CD4-positive, alpha-beta T cell (primary cell): Measurements from ENCODE around the gene NQO2. TPM values are rescaled to one million over a fixed set of nuclear protein-coding genes. Genes with fewer than 3 reads are reported as not detected.
"Not testable (repeated sequence)": the region's sequence is repeated elsewhere in the genome, so short reads cannot be mapped to it uniquely, and the experiment has no call there.

Experiments
- ATAC-seq: fragments of 200-7000 bp; cut with Tn5 transposase; one replicate; pipeline ENCODE4 v1.10.0; 2022; ENCODE audit warnings: mild to moderate bottlenecking; ENCODE audit not compliant: poor library complexity
- CTCF ChIA-PET: fragments of 350-600 bp; sonication (Branson Sonifier 250); formaldehyde crosslinking; loops from one replicate; lab custom pipeline; 2021; ENCODE audit warnings: antibody characterized with exemption, inconsistent platforms; lab: Charles Lee
- POLR2A ChIA-PET: fragments of 350-600 bp; sonication (Branson Sonifier 250); formaldehyde crosslinking; loops from one replicate; lab custom pipeline; 2021; ENCODE audit warnings: antibody characterized with exemption, inconsistent platforms; lab: Charles Lee
- DNase-seq, 14 experiments: peaks; one replicate each; pipeline ENCODE4 v3.0.0-alpha.2; 2013 to 2020; ENCODE audit warnings: mixed read lengths in 2 of 14
- H3K27ac ChIP-seq, 2 donors: one replicate each; pipeline versions ENCODE4 v1.5.1 to v1.7.0; 2013; ENCODE audit warnings: low read length in 2 of 2, low read depth in 1 of 2, mild to moderate bottlenecking in 1 of 2
- H3K27me3 ChIP-seq, 2 experiments: 1 replicate in 1 of 2; 2 replicates in 1 of 2; pipeline versions ENCODE4 v1.6.1 to v1.7.0; 2013; ENCODE audit warnings: low read length in 2 of 2, control low read depth in 1 of 2, mild to moderate bottlenecking in 1 of 2, moderate library complexity in 1 of 2; ENCODE audit not compliant: insufficient read depth in 2 of 2, control insufficient read depth in 1 of 2
- H3K36me3 ChIP-seq: one replicate; pipeline ENCODE4 v1.6.1; 2013; ENCODE audit warnings: low read length, control low read depth; ENCODE audit not compliant: insufficient read depth
- H3K4me1 ChIP-seq: one replicate; pipeline ENCODE4 v1.6.1; 2013; ENCODE audit warnings: low read length, control low read depth; ENCODE audit not compliant: insufficient read depth
- H3K4me3 ChIP-seq: one replicate; pipeline ENCODE4 v1.5.1; 2013; ENCODE audit warnings: mild to moderate bottlenecking, low read length, moderate library complexity
- H3K9me3 ChIP-seq, 2 experiments: 1 replicate in 1 of 2; 2 replicates in 1 of 2; pipeline versions ENCODE4 v1.6.1 to v1.7.0; 2013; ENCODE audit warnings: low read length in 2 of 2, mild to moderate bottlenecking in 2 of 2, control low read depth in 1 of 2, moderate library complexity in 1 of 2; ENCODE audit not compliant: control insufficient read depth in 1 of 2, insufficient read depth in 1 of 2
- H3K27ac Mint-ChIP-seq: one replicate; pipeline ENCODE4 v1.8.0; 2020; ENCODE audit warnings: mixed read lengths
- H3K27me3 Mint-ChIP-seq: one replicate; pipeline ENCODE4 v1.8.0; 2021; ENCODE audit warnings: mixed read lengths
- H3K36me3 Mint-ChIP-seq: one replicate; pipeline ENCODE4 v1.8.0; 2021; ENCODE audit warnings: low read depth, mixed read lengths
- H3K4me1 Mint-ChIP-seq: one replicate; pipeline ENCODE4 v1.8.0; 2021; ENCODE audit warnings: low read depth, mixed read lengths
- H3K4me3 Mint-ChIP-seq: one replicate; pipeline ENCODE4 v1.8.0; 2020; ENCODE audit warnings: mild to moderate bottlenecking, mixed read lengths
- H3K9me3 Mint-ChIP-seq: one replicate; pipeline ENCODE4 v1.8.0; 2020; ENCODE audit warnings: mixed read lengths
- intact Hi-C, 2 experiments: fragments of 100-400 bp; cut with DNase I in 1 of 2; cut with micrococcal nuclease in 1 of 2; formaldehyde crosslinking; loops; one replicate each; pipeline versions ENCODE4 v1.15.1 to v1.9.0; 2023 to 2025; cut with DNase I, micrococcal nuclease
- total RNA-seq, 174 experiments: library from RNA in 2 of 174; stranded (reverse) in 2 of 174; gene quantifications; one replicate each; pipeline ENCODE4 v1.2.3 and lab custom pipeline; 2021 to 2026
- TF ChIP-seq, protein P1 (sequence below): fragments of 200-600 bp; IDR thresholded peaks from one replicate; pipeline ENCODE4 v1.8.0; 2022; ENCODE audit warnings: antibody characterized with exemption, mild to moderate bottlenecking

NQO2 gene
- total RNA-seq, 2 experiments from 2014 or later = 6.7 to 7.7 TPM

DNA sequence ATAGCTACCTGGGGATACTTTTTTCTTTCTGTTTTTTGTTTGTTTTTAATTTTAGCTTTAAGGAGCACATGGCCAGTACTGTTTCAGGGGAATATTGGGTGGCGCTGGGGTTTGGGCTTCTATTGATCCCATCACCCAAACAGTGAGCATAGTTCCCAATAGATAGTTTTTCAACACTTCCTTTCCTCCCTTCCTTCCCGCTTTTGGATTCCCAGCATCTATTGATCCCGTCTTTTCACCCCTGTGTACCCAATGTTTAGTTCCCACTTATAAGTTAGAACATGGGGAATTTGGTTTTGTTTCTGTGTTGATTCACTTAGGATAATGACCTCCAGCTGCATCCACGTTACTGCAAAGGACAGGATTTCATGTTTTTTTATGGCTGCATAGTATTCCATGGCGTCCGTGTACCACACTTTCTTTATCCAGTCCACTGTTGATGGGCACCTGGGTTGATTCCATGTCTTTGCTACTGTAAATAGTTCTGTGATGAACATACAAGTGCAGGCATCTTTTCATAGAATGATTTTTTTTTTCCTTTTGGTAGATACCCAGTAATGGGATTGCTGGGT is 20.1 kb downstream of the NQO2 start:
- intact Hi-C loops = no loop called here
- TF ChIP-seq, protein P1, sequence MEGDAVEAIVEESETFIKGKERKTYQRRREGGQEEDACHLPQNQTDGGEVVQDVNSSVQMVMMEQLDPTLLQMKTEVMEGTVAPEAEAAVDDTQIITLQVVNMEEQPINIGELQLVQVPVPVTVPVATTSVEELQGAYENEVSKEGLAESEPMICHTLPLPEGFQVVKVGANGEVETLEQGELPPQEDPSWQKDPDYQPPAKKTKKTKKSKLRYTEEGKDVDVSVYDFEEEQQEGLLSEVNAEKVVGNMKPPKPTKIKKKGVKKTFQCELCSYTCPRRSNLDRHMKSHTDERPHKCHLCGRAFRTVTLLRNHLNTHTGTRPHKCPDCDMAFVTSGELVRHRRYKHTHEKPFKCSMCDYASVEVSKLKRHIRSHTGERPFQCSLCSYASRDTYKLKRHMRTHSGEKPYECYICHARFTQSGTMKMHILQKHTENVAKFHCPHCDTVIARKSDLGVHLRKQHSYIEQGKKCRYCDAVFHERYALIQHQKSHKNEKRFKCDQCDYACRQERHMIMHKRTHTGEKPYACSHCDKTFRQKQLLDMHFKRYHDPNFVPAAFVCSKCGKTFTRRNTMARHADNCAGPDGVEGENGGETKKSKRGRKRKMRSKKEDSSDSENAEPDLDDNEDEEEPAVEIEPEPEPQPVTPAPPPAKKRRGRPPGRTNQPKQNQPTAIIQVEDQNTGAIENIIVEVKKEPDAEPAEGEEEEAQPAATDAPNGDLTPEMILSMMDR = no peak
- no peak overlapping the region for H3K27ac ChIP-seq
- no peaks in the 10 kb centered on the region for H3K27me3 ChIP-seq
- Mint-ChIP-seq H3K9me3 (no peaks in the 10 kb centered on the region), H3K36me3 (peaks cover 54% of the 10 kb centered on the region), H3K27ac (peak overlapping the region; percentile 25), H3K4me3 (no peak overlapping the region), H3K4me1 (peaks cover 20% of the 10 kb centered on the region), H3K27me3 (no peaks in the 10 kb centered on the region)
- DNase-seq (no peak), ATAC-seq (no peak)
- ChIA-PET POLR2A (interaction anchor here (0.7 to 8.7 kb wide), 4 partner anchors 12 to 34 kb away, joined by 3 to 82 read pairs (median 4); partner anchors contain the start of gene NQO2), CTCF (interaction anchor here (0.7 to 1.3 kb wide), 3 partner anchors 10 to 18 kb away, joined by 3 read pairs; no protein-coding TSS in a partner anchor)
- no peak overlapping the region for H3K4me3 ChIP-seq
- peaks cover 29% of the 10 kb centered on the region for H3K36me3 ChIP-seq
- peaks cover 30% of the 10 kb centered on the region for H3K4me1 ChIP-seq
- H3K9me3 ChIP-seq = peaks cover 0 to 4% of the 10 kb centered on the region in 2 experiments

DNA sequence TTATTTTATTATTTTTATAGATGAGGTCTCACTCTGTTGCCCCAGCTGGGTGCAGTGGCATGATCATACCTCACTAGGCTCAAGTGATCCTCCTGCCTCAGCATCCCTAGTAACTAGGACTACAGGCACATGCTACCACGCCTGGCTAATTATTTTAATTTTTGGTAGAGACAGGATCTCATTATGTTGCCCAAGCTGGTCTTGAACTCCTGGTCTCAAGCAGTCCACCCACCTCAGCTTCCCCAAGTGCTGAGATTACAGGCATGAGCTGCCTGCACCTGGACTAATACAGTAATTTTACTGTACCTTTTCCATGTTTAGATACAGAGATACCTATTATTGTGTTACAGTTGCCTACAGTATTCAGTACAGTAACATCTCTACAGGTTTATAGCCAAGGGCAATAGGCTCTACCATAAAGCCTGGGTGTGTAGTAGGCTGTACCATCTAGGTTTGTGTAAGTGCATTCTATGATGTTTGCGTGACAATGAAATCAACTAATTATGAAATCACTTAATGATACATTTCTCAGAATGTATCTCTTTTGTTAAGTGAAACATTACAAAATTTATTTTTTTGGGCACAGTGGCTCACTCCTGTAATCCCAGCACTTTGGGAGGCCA is 21.4 kb downstream of the NQO2 start:
- Histone ChIP-seq H3K36me3 (peaks cover 19% of the 10 kb centered on the region), H3K4me1 (peaks cover 43% of the 10 kb centered on the region)
- H3K9me3 ChIP-seq, intact Hi-C loops, H3K27ac ChIP-seq, H3K4me3 Mint-ChIP-seq, H3K27me3 ChIP-seq, H3K27ac Mint-ChIP-seq, H3K27me3 Mint-ChIP-seq, DNase-seq, H3K9me3 Mint-ChIP-seq, ATAC-seq, H3K4me3 ChIP-seq: not testable (repeated sequence)
- peaks cover 29% of the 10 kb centered on the region for H3K4me1 Mint-ChIP-seq
- ChIA-PET CTCF (interaction anchor here (1.3 kb wide), 1 partner anchor 19 kb away, joined by 4 read pairs; no protein-coding TSS in a partner anchor), POLR2A (interaction anchor here (1.2 to 8.9 kb wide), 3 partner anchors 20 to 33 kb away, joined by 3 to 82 read pairs (median 78); partner anchors contain the start of gene NQO2)
- peaks cover 42% of the 10 kb centered on the region for H3K36me3 Mint-ChIP-seq

DNA sequence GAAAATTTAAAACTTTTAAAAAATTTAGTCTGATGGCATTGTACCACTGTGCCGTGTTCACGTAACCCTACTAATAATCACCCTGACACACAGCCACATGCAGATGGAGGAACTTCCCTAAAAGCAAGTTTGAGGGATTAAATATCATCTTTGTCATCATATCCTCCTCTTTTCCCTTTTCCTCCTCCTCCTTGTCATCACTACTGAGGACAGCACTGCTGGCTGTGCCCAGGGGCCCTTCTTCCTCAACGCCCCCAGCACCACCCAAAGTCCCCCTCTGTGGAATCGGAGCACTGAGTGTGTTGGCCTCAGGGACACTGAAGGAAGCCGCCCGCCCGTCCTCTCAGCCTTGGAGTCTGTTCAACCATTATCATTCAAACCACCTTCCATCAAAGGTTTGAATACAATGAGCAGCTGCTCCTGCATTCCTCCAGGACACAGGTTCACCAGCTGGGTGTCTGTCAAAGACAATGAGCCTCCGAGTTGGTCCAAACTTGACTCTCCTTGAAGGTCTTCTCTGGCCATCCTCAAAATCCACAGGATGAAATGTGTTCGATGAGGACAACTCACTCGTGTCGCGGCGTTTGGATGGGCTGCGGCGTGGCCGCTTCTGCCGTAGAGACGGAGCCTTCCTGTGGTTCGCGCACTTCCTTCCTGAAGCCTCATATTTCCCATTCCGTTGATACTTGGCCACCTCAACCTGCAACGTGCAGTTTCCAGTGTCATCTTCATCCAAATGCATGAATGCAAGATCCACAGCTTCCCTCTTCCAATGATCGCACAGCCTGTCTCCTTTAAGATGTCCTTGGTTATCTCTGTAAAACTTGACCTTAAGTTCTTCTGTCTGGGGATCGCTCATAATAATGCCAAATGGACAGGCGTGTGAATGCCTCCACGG is 23.3 kb downstream of the NQO2 start:
- POLR2A ChIA-PET = interaction anchor here (0.5 to 8.9 kb wide), 11 partner anchors 13 to 181 kb away, joined by 3 to 82 read pairs (median 6); partner anchors contain the start of genes NQO2, RIPK1 and SERPINB1
- DNase-seq (peak in 10 of 14 experiments; percentile 17 to 53 (median 40)), ATAC-seq (no peak)
- H3K9me3 Mint-ChIP-seq = no peaks in the 10 kb centered on the region
- CTCF ChIA-PET = interaction anchor here (0.7 to 4.4 kb wide), 2 partner anchors 21 to 23 kb away, joined by 3 to 29 read pairs; partner anchors contain the start of gene NQO2
- Histone ChIP-seq H3K4me1 (peaks cover 61% of the 10 kb centered on the region), H3K4me3 (peak overlapping the region; percentile 78), H3K36me3 (peaks cover 7% of the 10 kb centered on the region), H3K9me3 (no peaks in the 10 kb centered on the region), H3K27ac (peak overlapping the region; percentile 40 to 76), H3K27me3 (no peaks in the 10 kb centered on the region)
- H3K36me3 Mint-ChIP-seq = peaks cover 24% of the 10 kb centered on the region
- peaks cover 44% of the 10 kb centered on the region for H3K4me1 Mint-ChIP-seq
- H3K27ac Mint-ChIP-seq = peak overlapping the region; percentile 77
- H3K4me3 Mint-ChIP-seq = peak overlapping the region; percentile 86
- H3K27me3 Mint-ChIP-seq = no peaks in the 10 kb centered on the region
- TF ChIP-seq, protein P1 = no peak
- intact Hi-C loops = loop anchor here in 1 of 2 experiments (2.0 kb wide), 1 partner anchor 22 kb away; no protein-coding TSS in a partner anchor
